OCI-LY1 (cell line): ENCODE measurements around the gene PPP2R2D.
"Not testable (repeated sequence)": the region's sequence is repeated elsewhere in the genome, so short reads cannot be mapped to it uniquely, and the experiment has no call there.

Source experiments
- H2AFZ ChIP-seq: fragments of 200-600 bp; sonication (generic), shearing (Covaris generic); 2 replicates; pipeline ENCODE4 v1.6.0; 2014; ENCODE audit warnings: antibody characterized with exemption, mild to moderate bottlenecking, low read length
- H3F3A ChIP-seq: fragments of 200-600 bp; sonication (generic), shearing (Covaris generic); 2 replicates; pipeline ENCODE4 v1.6.0; 2014; ENCODE audit warnings: mild to moderate bottlenecking, antibody characterized with exemption, low read length, moderate library complexity; ENCODE audit not compliant: insufficient read depth
- H3K27ac ChIP-seq: fragments of 200-600 bp; sonication (generic); 2 replicates; pipeline ENCODE4 v1.5.1; 2014; ENCODE audit warnings: low read length, mixed run types, mild to moderate bottlenecking, low read depth; ENCODE audit not compliant: poor library complexity, severe bottlenecking
- H3K27me3 ChIP-seq: fragments of 200-600 bp; sonication (generic); 2 replicates; pipeline ENCODE4 v1.6.0; 2014; ENCODE audit warnings: antibody characterized with exemption, mild to moderate bottlenecking, low read length, moderate library complexity; ENCODE audit not compliant: insufficient read depth
- H3K36me3 ChIP-seq: fragments of 200-600 bp; sonication (generic); 2 replicates; pipeline ENCODE4 v1.6.1; 2014; ENCODE audit warnings: mild to moderate bottlenecking, antibody characterized with exemption, low read length, moderate library complexity, mixed read lengths; ENCODE audit not compliant: insufficient read depth
- H3K4me1 ChIP-seq: fragments of 200-600 bp; sonication (generic); 2 replicates; pipeline ENCODE4 v1.5.1; 2014; ENCODE audit warnings: mild to moderate bottlenecking, low read length, moderate library complexity; ENCODE audit not compliant: insufficient read depth, severe bottlenecking
- H3K4me2 ChIP-seq: fragments of 200-600 bp; sonication (generic), shearing (Covaris generic); 2 replicates; pipeline ENCODE4 v1.6.1; 2014; ENCODE audit warnings: low read length
- H3K4me3 ChIP-seq: fragments of 200-600 bp; sonication (generic); 2 replicates; pipeline ENCODE4 v1.5.1; 2014; ENCODE audit warnings: low read length, low read depth, mild to moderate bottlenecking, mixed read lengths; ENCODE audit not compliant: poor library complexity, severe bottlenecking
- H3K79me2 ChIP-seq: fragments of 200-600 bp; shearing (Covaris generic); 2 replicates; pipeline ENCODE4 v1.6.1; 2016; ENCODE audit warnings: mixed run types, low read length, mixed read lengths; ENCODE audit not compliant: insufficient read depth
- H3K9ac ChIP-seq: fragments of 200-600 bp; sonication (generic), shearing (Covaris generic); 2 replicates; pipeline ENCODE4 v1.6.1; 2014; ENCODE audit warnings: mild to moderate bottlenecking, low read length, mixed read lengths
- H3K9me2 ChIP-seq: fragments of 200-600 bp; sonication (generic), shearing (Covaris generic); 2 replicates; pipeline ENCODE4 v1.6.1; 2014; ENCODE audit warnings: low read depth, mild to moderate bottlenecking, low read length, mixed read lengths
- H3K9me3 ChIP-seq: fragments of 200-600 bp; shearing (Covaris generic); 2 replicates; pipeline ENCODE4 v1.6.1; 2014; ENCODE audit warnings: low read length, mixed read lengths
- H4K20me1 ChIP-seq: fragments of 200-600 bp; sonication (generic), shearing (Covaris generic); 2 replicates; pipeline ENCODE4 v1.6.0; 2016; ENCODE audit warnings: mild to moderate bottlenecking, low read length; ENCODE audit not compliant: insufficient read depth
- EZH2 ChIP-seq: fragments of 200-600 bp; sonication (generic), shearing (Covaris generic); IDR thresholded peaks from 2 replicates; pipeline ENCODE4 v1.8.0; 2017; ENCODE audit warnings: borderline replicate concordance, mixed run types, mild to moderate bottlenecking, antibody characterized with exemption, low read length, moderate library complexity, mixed read lengths
- TF ChIP-seq, protein P1 (sequence below): fragments of 200-600 bp; sonication (generic), shearing (Covaris generic); IDR thresholded peaks from 2 replicates; pipeline ENCODE4 v1.5.1; 2017; ENCODE audit warnings: mild to moderate bottlenecking, antibody characterized with exemption, low read length, moderate library complexity, mixed read lengths

Gene PPP2R2D

DNA sequence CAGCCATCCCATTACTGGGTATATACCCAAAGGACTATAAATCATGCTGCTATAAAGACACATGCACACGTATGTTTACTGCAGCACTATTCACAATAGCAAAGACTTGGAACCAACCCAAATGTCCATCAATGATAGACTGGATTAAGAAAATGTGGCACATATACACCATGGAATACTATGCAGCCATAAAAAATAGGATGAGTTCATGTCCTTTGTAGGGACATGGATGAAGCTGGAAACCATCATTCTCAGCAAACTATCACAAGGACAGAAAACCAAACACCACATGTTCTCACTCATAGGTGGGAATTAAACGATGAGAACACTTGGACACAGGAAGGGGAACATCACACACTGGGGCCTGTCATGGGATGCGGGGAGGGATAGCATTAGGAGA lies 87.0 kb downstream of the PPP2R2D start:
- not testable (repeated sequence) for H3K27me3 ChIP-seq, H3K9ac ChIP-seq, H4K20me1 ChIP-seq, H3K9me2 ChIP-seq, H3K79me2 ChIP-seq, H3K27ac ChIP-seq, H3K9me3 ChIP-seq, H3F3A ChIP-seq, H2AFZ ChIP-seq, H3K4me1 ChIP-seq, H3K36me3 ChIP-seq, H3K4me2 ChIP-seq, H3K4me3 ChIP-seq

DNA sequence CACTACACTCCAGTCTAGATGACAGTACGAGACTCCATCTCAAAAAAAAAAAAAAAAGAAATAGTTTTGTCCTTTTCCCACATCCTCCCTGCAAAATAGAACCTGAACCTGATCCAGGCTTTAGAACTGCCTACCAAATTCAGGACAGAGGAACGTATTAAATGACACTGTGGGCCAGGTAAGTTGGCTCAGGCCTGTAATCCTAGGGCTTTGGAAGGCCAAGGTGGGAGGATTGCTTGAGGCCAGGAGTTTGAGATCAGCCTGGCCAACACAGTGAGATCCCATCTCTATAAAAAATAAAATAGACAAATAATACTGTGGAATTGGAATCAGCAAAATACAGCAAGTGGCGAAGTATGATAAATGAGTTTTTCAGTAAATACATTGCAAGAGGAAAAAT lies 90.9 kb downstream of the PPP2R2D start:
- Histone ChIP-seq H3K4me3 (no peak overlapping the region), H3K27ac (no peak overlapping the region), H3F3A (no peaks in the 10 kb centered on the region), H3K9me3 (no peaks in the 10 kb centered on the region), H2AFZ (no peak overlapping the region), H4K20me1 (no peaks in the 10 kb centered on the region), H3K36me3 (no peaks in the 10 kb centered on the region), H3K9ac (no peak overlapping the region), H3K4me1 (no peaks in the 10 kb centered on the region), H3K79me2 (no peaks in the 10 kb centered on the region), H3K4me2 (no peak overlapping the region), H3K9me2 (no peaks in the 10 kb centered on the region), H3K27me3 (no peaks in the 10 kb centered on the region)
- no peak for TF ChIP-seq EZH2
- TF ChIP-seq, protein P1, sequence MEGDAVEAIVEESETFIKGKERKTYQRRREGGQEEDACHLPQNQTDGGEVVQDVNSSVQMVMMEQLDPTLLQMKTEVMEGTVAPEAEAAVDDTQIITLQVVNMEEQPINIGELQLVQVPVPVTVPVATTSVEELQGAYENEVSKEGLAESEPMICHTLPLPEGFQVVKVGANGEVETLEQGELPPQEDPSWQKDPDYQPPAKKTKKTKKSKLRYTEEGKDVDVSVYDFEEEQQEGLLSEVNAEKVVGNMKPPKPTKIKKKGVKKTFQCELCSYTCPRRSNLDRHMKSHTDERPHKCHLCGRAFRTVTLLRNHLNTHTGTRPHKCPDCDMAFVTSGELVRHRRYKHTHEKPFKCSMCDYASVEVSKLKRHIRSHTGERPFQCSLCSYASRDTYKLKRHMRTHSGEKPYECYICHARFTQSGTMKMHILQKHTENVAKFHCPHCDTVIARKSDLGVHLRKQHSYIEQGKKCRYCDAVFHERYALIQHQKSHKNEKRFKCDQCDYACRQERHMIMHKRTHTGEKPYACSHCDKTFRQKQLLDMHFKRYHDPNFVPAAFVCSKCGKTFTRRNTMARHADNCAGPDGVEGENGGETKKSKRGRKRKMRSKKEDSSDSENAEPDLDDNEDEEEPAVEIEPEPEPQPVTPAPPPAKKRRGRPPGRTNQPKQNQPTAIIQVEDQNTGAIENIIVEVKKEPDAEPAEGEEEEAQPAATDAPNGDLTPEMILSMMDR = no peak

DNA sequence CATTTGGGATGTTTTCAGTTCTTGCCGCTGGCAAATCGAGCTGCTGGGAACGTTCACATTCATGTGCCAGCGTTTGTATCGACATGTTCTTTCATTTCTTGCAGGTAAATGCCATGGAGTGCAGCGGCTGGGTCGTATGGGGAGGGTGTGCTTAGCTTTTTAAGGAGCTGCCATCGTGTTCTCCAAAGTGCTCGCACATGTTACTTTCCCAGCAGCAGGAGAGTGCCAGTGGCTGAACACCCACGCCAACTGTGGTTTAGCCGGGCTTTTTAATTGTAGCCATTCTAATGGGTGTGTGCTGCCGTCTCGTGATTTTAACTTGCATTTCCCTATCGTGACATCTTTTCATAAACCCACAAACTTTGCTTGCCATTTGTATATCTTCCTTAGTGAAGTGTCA lies 92.5 kb downstream of the PPP2R2D start:
- Histone ChIP-seq H3K4me2 (no peak overlapping the region), H3K4me1 (peaks cover 8% of the 10 kb centered on the region), H3K27ac (no peak overlapping the region), H3K9me2 (no peaks in the 10 kb centered on the region), H3K9ac (no peak overlapping the region), H3K36me3 (no peaks in the 10 kb centered on the region), H4K20me1 (no peaks in the 10 kb centered on the region), H3K9me3 (no peaks in the 10 kb centered on the region), H3K27me3 (0 out of 2 replicates have a peak, but pooled peaks cover 4% of the 10 kb centered on the region), H3K4me3 (no peak overlapping the region), H3K79me2 (no peaks in the 10 kb centered on the region), H2AFZ (no peak overlapping the region), H3F3A (no peaks in the 10 kb centered on the region)
- TF ChIP-seq, protein P1 = no peak
- TF ChIP-seq EZH2 = no peak

DNA sequence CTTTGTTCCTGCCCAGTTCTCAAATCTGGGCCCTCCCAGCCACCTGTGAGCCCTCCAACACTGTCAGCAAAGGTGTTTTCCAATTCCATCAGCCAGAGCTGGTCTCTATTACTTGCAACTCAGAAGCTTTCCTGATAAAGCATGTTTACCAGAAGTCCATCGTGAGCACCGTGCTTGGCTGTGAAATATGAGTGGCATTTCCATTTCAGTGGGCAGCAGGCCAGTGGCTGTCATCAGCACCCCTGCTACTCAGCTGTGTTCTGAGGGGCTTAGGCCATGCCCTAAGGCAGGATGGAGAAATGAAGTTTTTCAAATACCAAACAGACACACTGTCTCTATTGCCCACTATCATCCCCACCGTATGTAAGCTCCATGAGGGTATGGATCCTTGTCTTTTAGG lies 93.6 kb downstream of the PPP2R2D start:
- H3K4me2 ChIP-seq = no peak overlapping the region
- H3K79me2 ChIP-seq = no peaks in the 10 kb centered on the region
- H4K20me1 ChIP-seq = no peaks in the 10 kb centered on the region
- H3K27ac ChIP-seq = no peak overlapping the region
- no peaks in the 10 kb centered on the region for H3K9me3 ChIP-seq
- no peak overlapping the region for H2AFZ ChIP-seq
- no peaks in the 10 kb centered on the region for H3K36me3 ChIP-seq
- no peak overlapping the region for H3K4me3 ChIP-seq
- no peaks in the 10 kb centered on the region for H3K9me2 ChIP-seq
- H3K27me3 ChIP-seq = 0 out of 2 replicates have a peak, but pooled peaks cover 5% of the 10 kb centered on the region
- TF ChIP-seq, protein P1 = no peak
- TF ChIP-seq EZH2 = no peak
- H3K4me1 ChIP-seq = peaks cover 8% of the 10 kb centered on the region
- no peak overlapping the region for H3K9ac ChIP-seq
- H3F3A ChIP-seq = no peaks in the 10 kb centered on the region
